ENCODE results near the gene TBX1.
"Not testable (repeated sequence)": the region's sequence is repeated elsewhere in the genome, so short reads cannot be mapped to it uniquely, and the experiment has no call there.

TBX1 gene

GRCh38 chr22:19723232-19723982, 37.2 kb upstream of the TBX1 start, which contains the start of gene GP1BB:
TSS of gene GP1BB (plus strand) at chr22:19723539. CDS start at chr22:19723570, 31 bp downstream.
- no peak for DNase-seq (ENCODE audit: low read depth)

GRCh38 chr22:19723983-19724827, 36.4 kb upstream of the TBX1 start:
- peak; percentile 24 for DNase-seq (ENCODE audit: low read depth)

GRCh38 chr22:19724927-19725661, 35.5 kb upstream of the TBX1 start:
- no peak for DNase-seq (ENCODE audit: low read depth)

- not testable (repeated sequence) for DNase-seq (ENCODE audit: low read depth)
Observed at GRCh38 chr22:19726064-19726788, 34.4 kb upstream of the TBX1 start.

- no peak for DNase-seq (ENCODE audit: low read depth)
Observed at GRCh38 chr22:19727310-19728150, 33.0 kb upstream of the TBX1 start.

- DNase-seq (ENCODE audit: low read depth): no peak
Observed at GRCh38 chr22:19728271-19728670, 32.3 kb upstream of the TBX1 start.

- DNase-seq (ENCODE audit: low read depth): no peak
Observed at GRCh38 chr22:19728836-19729235, 31.7 kb upstream of the TBX1 start.

- no peak for DNase-seq (ENCODE audit: low read depth)
Observed at GRCh38 chr22:19729507-19729906, 31.1 kb upstream of the TBX1 start.

- DNase-seq (ENCODE audit: low read depth): no peak
Observed at GRCh38 chr22:19730198-19730597, 30.4 kb upstream of the TBX1 start.

- DNase-seq (ENCODE audit: low read depth): peak; percentile 78
Observed at GRCh38 chr22:19730655-19731360, 29.8 kb upstream of the TBX1 start.

- DNase-seq (ENCODE audit: low read depth): no peak
Observed at GRCh38 chr22:19731361-19732135, 29.0 kb upstream of the TBX1 start.

GRCh38 chr22:19732403-19733113, 28.0 kb upstream of the TBX1 start:
- no peak for DNase-seq (ENCODE audit: low read depth)

- no peak for DNase-seq (ENCODE audit: low read depth)
Observed at GRCh38 chr22:19733755-19734154, 26.8 kb upstream of the TBX1 start.

- no peak for DNase-seq (ENCODE audit: low read depth)
Observed at GRCh38 chr22:19734163-19734562, 26.4 kb upstream of the TBX1 start.

GRCh38 chr22:19734837-19735382, 25.7 kb upstream of the TBX1 start:
- no peak for DNase-seq (ENCODE audit: low read depth)

- DNase-seq (ENCODE audit: low read depth): no peak
Observed at GRCh38 chr22:19735665-19736510, 24.7 kb upstream of the TBX1 start.

- DNase-seq (ENCODE audit: low read depth): no peak
Observed at GRCh38 chr22:19737846-19738663, 22.5 kb upstream of the TBX1 start.
